Body of pancreas (tissue), 4 donors: ENCODE results near the gene HECW1. TPM values are rescaled to one million over a fixed set of nuclear protein-coding genes. Genes with fewer than 3 reads are reported as not detected.

Experiments used
- ATAC-seq: fragments of 150-250 bp; one replicate; pipeline ENCODE4 v1.9.1; 2016
- DNase-seq, 4 donors: peaks; one replicate each; pipeline ENCODE4 v3.0.0-alpha.2; 2019
- H3K27ac ChIP-seq, 4 donors: fragments of 200-600 bp; sonication (generic); 1 replicate in 3 of 4; 2 replicates in 1 of 4; pipeline versions ENCODE4 v1.5.1 to v1.6.1; 2016 to 2019; ENCODE audit warnings: mild to moderate bottlenecking in 1 of 4, mixed read lengths in 1 of 4, moderate library complexity in 1 of 4
- H3K27me3 ChIP-seq, 2 donors: fragments of 200-600 bp; sonication (generic); one replicate each; pipeline ENCODE4 v1.6.0; 2016; ENCODE audit warnings: mild to moderate bottlenecking in 1 of 2
- H3K36me3 ChIP-seq, 2 donors: fragments of 200-600 bp; sonication (generic); replicated peaks in 1 of 2; 2 replicates each; pipeline ENCODE4 v1.5.1; 2016; ENCODE audit warnings: low read depth in 2 of 2; ENCODE audit not compliant: insufficient read depth in 1 of 2
- H3K4me1 ChIP-seq: fragments of 200-600 bp; sonication (generic); one replicate; pipeline ENCODE4 v1.6.0; 2016
- H3K4me3 ChIP-seq, 2 donors: fragments of 200-600 bp; sonication (generic); 1 replicate in 1 of 2; 2 replicates in 1 of 2; pipeline ENCODE4 v1.5.1; 2016 to 2019
- H3K9me3 ChIP-seq, 3 donors: fragments of 200-600 bp; sonication (generic); 1 replicate in 2 of 3; 2 replicates in 1 of 3; pipeline ENCODE4 v1.5.1; 2016
- CTCF ChIP-seq, 7 experiments: fragments of 450-650 bp in 4 of 7; fragments of 200-600 bp in 3 of 7; sonication (generic) in 3 of 7; IDR thresholded peaks; one replicate each; pipeline ENCODE4 v1.5.1; 2016 to 2019; ENCODE audit warnings: antibody characterized with exemption in 7 of 7
- POLR2A ChIP-seq, 3 donors: fragments of 450-650 bp; IDR thresholded peaks; one replicate each; pipeline ENCODE4 v1.6.1; 2016; ENCODE audit warnings: antibody characterized with exemption in 3 of 3, mild to moderate bottlenecking in 2 of 3
- WGBS, 2 donors: methylation state at CpG; one replicate each; pipeline ENCODE4 v1.1.5; 2017; 5-methylcytosine and 5-hydroxymethylcytosine counted together
- intact Hi-C: fragments of 100-400 bp; cut with DNase I; formaldehyde crosslinking; loops from one replicate; pipeline ENCODE4 v1.15.1; 2023
- total RNA-seq, 2 donors: library from RNA; depleted of rRNA; stranded (reverse); fragments of >200 nt; gene quantifications; one replicate each; pipeline ENCODE4 v1.1.0, GENCODE V29; 2016

The HECW1 gene
- total RNA-seq, 2 donors from 2014 or later, result under 0.01 TPM; not detected in 1

- no peaks in the 10 kb centered on the region for H3K4me1 ChIP-seq
- H3K36me3 ChIP-seq, result no peaks in the 10 kb centered on the region
- TF ChIP-seq POLR2A (IDR thresholded peaks at IDR 0.05) (no peak), CTCF (IDR thresholded peaks at IDR 0.05) (no peak)
- WGBS, 2 donors, result 77 to 79% methylated on average over 9 of the region's 9 CpGs
- no peaks in the 10 kb centered on the region for H3K9me3 ChIP-seq
- no peak overlapping the region for H3K4me3 ChIP-seq
- intact Hi-C loops, result no loop called here
- ATAC-seq (no peak), DNase-seq (no peak)
- no peaks in the 10 kb centered on the region for H3K27me3 ChIP-seq
- H3K27ac ChIP-seq, result no peak overlapping the region
Observed at GRCh38 chr7:43516581-43517342, 404.3 kb downstream of the HECW1 start.

- no peaks in the 10 kb centered on the region for H3K4me1 ChIP-seq
- intact Hi-C loops, result no loop called here
- H3K9me3 ChIP-seq, result no peaks in the 10 kb centered on the region
- H3K4me3 ChIP-seq, result no peak overlapping the region
- H3K27ac ChIP-seq, result no peak overlapping the region
- H3K36me3 ChIP-seq, result no peaks in the 10 kb centered on the region
- no peaks in the 10 kb centered on the region for H3K27me3 ChIP-seq
- ATAC-seq (no peak), DNase-seq (no peak)
- TF ChIP-seq CTCF (IDR thresholded peaks at IDR 0.05) (no peak), POLR2A (IDR thresholded peaks at IDR 0.05) (no peak)
- 37 to 90% methylated on average over 2 of the region's 2 CpGs for WGBS, 2 donors
Observed at GRCh38 chr7:43517464-43517863, 405.0 kb downstream of the HECW1 start.

GRCh38 chr7:43520201-43520600 is 407.8 kb downstream of the HECW1 start:
- H3K4me1 ChIP-seq, result no peaks in the 10 kb centered on the region
- TF ChIP-seq POLR2A (IDR thresholded peaks at IDR 0.05) (no peak), CTCF (IDR thresholded peaks at IDR 0.05) (no peak)
- no peaks in the 10 kb centered on the region for H3K27me3 ChIP-seq
- intact Hi-C loops, result no loop called here
- H3K27ac ChIP-seq, result no peak overlapping the region
- H3K9me3 ChIP-seq, result no peaks in the 10 kb centered on the region
- H3K36me3 ChIP-seq, result no peaks in the 10 kb centered on the region
- no peak overlapping the region for H3K4me3 ChIP-seq
- WGBS, 2 donors, result 76 to 82% methylated on average over 8 of the region's 8 CpGs
- ATAC-seq, result no peak
- DNase-seq, result no peak

GRCh38 chr7:43522406-43523156 is 410.1 kb downstream of the HECW1 start:
- H3K27ac ChIP-seq, result no peak overlapping the region
- ATAC-seq, result no peak

More at GRCh38 chr7:43522406-43523156, 410.1 kb downstream of the HECW1 start:
- WGBS, 2 donors, result 77 to 84% methylated on average over 6 to 8 of the region's 8 CpGs
- intact Hi-C loops, result no loop called here
- TF ChIP-seq CTCF (IDR thresholded peaks at IDR 0.05) (no peak), POLR2A (IDR thresholded peaks at IDR 0.05) (no peak)
- no peak for DNase-seq
- no peaks in the 10 kb centered on the region for H3K27me3 ChIP-seq
- H3K9me3 ChIP-seq, result no peaks in the 10 kb centered on the region
- no peaks in the 10 kb centered on the region for H3K36me3 ChIP-seq
- H3K4me3 ChIP-seq, result no peak overlapping the region
- no peaks in the 10 kb centered on the region for H3K4me1 ChIP-seq
